ENCODE data around the gene PRKN.

PRKN gene

DNA sequence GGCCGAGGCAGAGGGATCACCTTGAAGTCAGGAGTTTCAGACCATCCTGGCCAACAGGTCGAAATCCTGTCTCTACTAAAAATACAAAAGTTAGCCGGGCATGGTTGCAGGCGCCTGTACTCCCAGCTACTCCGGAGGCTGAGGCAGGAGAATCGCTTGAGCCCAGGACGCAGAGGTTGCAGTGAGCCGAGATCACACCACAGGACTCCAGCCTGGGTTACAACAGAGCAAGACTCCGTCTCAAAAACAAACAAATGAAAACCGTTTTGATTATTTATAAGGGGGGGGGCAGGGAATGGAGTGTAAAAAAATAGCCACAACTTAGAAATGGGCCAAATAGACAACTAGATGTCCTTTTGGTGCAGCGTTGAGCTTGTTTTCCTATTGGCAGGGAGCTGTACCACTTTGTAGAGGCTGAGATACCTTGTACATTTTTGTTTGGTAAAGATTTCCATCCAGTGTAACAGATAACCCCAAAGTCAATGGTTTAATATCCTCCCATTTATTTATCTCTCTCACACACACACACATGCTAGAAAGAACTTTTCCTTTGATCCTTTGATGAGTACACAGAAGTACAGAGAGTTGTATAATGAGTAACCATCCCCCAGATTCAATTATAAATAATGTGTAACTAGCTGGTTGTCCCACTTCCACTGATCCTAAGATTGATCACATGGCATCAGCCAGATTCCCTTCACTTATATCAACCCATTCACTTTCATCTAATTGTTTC, 477.5 kb downstream of the PRKN start:
- no peak overlapping the region for H3K4me3 ChIP-seq (ENCODE audit: low read depth, low read length)
- TF ChIP-seq, protein P1, sequence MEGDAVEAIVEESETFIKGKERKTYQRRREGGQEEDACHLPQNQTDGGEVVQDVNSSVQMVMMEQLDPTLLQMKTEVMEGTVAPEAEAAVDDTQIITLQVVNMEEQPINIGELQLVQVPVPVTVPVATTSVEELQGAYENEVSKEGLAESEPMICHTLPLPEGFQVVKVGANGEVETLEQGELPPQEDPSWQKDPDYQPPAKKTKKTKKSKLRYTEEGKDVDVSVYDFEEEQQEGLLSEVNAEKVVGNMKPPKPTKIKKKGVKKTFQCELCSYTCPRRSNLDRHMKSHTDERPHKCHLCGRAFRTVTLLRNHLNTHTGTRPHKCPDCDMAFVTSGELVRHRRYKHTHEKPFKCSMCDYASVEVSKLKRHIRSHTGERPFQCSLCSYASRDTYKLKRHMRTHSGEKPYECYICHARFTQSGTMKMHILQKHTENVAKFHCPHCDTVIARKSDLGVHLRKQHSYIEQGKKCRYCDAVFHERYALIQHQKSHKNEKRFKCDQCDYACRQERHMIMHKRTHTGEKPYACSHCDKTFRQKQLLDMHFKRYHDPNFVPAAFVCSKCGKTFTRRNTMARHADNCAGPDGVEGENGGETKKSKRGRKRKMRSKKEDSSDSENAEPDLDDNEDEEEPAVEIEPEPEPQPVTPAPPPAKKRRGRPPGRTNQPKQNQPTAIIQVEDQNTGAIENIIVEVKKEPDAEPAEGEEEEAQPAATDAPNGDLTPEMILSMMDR (IDR thresholded peaks at IDR 0.05; ENCODE audit: low read depth, low read length), result no peak
- in situ Hi-C loops (cut with HindIII; ENCODE audit: low sequenced_read_pairs), result no loop called here
- DNase-seq (ENCODE audit: low read depth, low spot score), result no peak

DNA sequence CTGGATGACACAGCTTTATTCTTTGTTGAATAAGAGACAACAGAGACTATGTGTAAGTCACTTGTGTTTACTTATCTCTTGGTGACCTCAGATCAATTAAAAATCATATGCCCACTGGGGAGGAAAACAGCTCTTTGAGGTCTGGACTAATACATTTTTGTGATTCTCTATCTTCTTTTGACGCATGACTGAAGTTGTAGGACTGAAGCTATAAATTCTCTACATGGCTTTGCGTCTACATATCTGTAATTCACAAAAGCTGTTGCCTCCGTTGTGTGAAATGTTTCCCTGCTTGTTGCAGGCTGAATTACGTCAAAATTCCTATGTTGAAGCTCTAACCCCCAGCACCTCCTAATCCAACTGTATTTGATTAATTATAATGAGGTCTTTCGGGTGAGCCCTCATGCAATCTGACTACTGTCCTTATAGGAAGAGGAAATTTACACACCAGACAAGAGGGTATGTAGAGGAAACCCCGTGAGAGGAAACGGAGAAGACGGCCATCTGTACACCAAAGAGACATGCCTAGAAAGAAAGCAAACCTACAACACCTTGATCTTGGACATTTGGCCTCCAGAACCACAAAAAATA, 481.6 kb downstream of the PRKN start:
- TF ChIP-seq, protein P1 (IDR thresholded peaks at IDR 0.05; ENCODE audit: low read depth, low read length), result no peak
- in situ Hi-C loops (cut with HindIII; ENCODE audit: low sequenced_read_pairs), result no loop called here
- DNase-seq (ENCODE audit: low read depth, low spot score), result no peak
- H3K4me3 ChIP-seq (ENCODE audit: low read depth, low read length), result no peak overlapping the region

DNA sequence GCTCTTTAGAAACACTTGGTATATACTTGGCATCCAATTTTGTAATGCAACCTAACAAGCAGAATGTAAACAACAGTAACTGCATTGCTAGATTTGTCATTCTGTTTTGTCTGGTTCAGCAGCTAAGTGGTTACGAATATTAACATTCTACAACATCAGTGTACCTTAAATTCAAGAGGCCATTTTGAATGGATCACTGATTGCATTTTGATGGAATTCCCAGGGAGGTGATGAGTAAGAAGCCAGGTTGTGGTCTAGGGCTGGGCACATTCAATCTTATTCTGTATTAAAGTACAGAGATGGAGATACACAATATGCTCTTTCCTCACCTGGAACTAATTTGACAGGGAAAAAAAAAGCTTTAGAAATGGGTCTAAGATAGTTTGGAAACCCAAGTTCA, 483.5 kb downstream of the PRKN start:
- in situ Hi-C loops (cut with HindIII; ENCODE audit: low sequenced_read_pairs), result no loop called here
- H3K4me3 ChIP-seq (ENCODE audit: low read depth, low read length), result no peak overlapping the region
- TF ChIP-seq, protein P1 (IDR thresholded peaks at IDR 0.05; ENCODE audit: low read depth, low read length), result no peak
- DNase-seq (ENCODE audit: low read depth, low spot score), result no peak

DNA sequence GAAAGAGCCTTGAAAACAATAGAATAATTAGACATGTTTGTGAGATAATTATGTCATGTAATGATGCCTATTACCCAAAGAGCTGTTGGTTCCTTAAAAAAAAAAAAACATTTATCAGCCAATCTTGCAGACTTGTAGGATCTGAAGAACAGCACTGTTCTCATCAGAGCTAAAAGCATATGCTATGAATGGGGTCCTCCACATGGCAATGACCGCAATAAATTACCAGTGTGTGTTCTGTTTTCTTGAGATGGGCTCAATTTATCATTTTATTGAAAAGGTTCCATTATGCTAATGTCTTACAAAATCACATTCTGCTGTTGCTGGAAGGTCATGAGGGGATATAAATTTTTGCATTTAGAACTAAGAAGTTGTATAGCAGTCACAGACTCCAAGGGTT, 484.7 kb downstream of the PRKN start:
- no peak for DNase-seq (ENCODE audit: low read depth, low spot score)
- H3K4me3 ChIP-seq (ENCODE audit: low read depth, low read length), result no peak overlapping the region
- TF ChIP-seq, protein P1 (IDR thresholded peaks at IDR 0.05; ENCODE audit: low read depth, low read length), result no peak
- in situ Hi-C loops (cut with HindIII; ENCODE audit: low sequenced_read_pairs), result no loop called here

DNA sequence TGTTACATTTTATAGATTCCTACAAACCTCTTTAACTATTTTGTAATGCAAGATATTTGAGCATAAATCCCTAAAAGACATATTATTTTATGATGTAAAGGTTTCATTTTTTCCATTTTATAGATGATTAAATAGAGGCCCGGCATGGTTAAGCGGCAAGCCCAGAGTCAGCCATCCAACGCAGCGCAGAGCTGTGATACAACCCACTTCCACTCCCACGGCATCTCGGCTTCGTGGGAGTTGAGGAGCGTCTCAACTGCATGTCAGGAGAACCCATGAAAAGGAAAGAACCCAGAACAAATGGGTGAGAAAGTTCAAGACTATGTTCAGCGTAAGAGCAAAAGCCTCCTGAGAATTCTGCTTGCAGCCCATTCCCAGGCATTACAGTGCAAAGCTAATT, 488.2 kb downstream of the PRKN start:
- TF ChIP-seq, protein P1 (IDR thresholded peaks at IDR 0.05; ENCODE audit: low read depth, low read length), result no peak
- no peak for DNase-seq (ENCODE audit: low read depth, low spot score)
- in situ Hi-C loops (cut with HindIII; ENCODE audit: low sequenced_read_pairs), result no loop called here
- H3K4me3 ChIP-seq (ENCODE audit: low read depth, low read length), result no peak overlapping the region

DNA sequence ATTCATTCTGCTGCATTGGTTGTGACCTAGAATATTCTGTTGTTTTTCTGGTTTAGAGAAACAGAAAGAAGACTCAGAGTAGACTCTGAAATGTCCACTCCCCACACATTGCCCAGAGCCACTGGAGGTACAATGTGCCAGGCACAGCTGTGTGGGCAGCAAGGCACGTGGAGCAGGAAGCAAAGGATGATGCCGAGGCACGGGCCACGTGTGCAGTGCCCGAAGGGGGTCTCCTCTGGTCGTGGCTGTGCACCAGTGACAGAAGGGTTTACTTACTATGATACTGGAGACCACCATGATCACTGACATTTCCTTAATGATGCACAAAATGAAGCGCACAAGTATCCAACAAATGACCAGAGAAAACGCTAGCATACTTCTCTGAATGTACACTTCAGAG, 488.9 kb downstream of the PRKN start:
- TF ChIP-seq, protein P1 (IDR thresholded peaks at IDR 0.05; ENCODE audit: low read depth, low read length), result no peak
- in situ Hi-C loops (cut with HindIII; ENCODE audit: low sequenced_read_pairs), result no loop called here
- H3K4me3 ChIP-seq (ENCODE audit: low read depth, low read length), result no peak overlapping the region
- DNase-seq (ENCODE audit: low read depth, low spot score), result no peak

Measured in astrocyte of the spinal cord (primary cell).